PFSK-1 (cell line): ENCODE data around the gene ERN1.

Experiments used
- FOXP2 ChIP-seq: optimal IDR thresholded peaks from 2 replicates; pipeline ENCODE3; 2011; ENCODE audit warnings: borderline replicate concordance, control low read depth, inconsistent platforms; ENCODE audit not compliant: insufficient read depth; ENCODE audit errors: extremely low read length, extremely low read depth
- POLR2AphosphoS5 ChIP-seq: IDR thresholded peaks from 2 replicates; pipeline ENCODE4 v1.6.1; 2012; ENCODE audit warnings: low read depth, mild to moderate bottlenecking, control low read depth, low read length, moderate library complexity
- SIN3A ChIP-seq: IDR thresholded peaks from 2 replicates; pipeline ENCODE4 v1.6.1; 2012; ENCODE audit warnings: mild to moderate bottlenecking, low read length, moderate library complexity, borderline replicate concordance; ENCODE audit not compliant: insufficient read depth
- TAF1 ChIP-seq: IDR thresholded peaks from 2 replicates; pipeline ENCODE4 v1.6.1; 2012; ENCODE audit warnings: low read length, control low read depth, borderline replicate concordance; ENCODE audit not compliant: insufficient read depth
- TF ChIP-seq, protein P1 (sequence below), 2 experiments: IDR thresholded peaks; 2 replicates each; pipeline versions ENCODE4 v1.6.1 to v1.8.0; 2011 to 2012; ENCODE audit warnings: low read depth in 2 of 2, low read length in 2 of 2, control low read depth in 1 of 2, inconsistent platforms in 1 of 2, mild to moderate bottlenecking in 1 of 2, moderate library complexity in 1 of 2; ENCODE audit not compliant: insufficient read depth in 1 of 2

ERN1 gene

DNA sequence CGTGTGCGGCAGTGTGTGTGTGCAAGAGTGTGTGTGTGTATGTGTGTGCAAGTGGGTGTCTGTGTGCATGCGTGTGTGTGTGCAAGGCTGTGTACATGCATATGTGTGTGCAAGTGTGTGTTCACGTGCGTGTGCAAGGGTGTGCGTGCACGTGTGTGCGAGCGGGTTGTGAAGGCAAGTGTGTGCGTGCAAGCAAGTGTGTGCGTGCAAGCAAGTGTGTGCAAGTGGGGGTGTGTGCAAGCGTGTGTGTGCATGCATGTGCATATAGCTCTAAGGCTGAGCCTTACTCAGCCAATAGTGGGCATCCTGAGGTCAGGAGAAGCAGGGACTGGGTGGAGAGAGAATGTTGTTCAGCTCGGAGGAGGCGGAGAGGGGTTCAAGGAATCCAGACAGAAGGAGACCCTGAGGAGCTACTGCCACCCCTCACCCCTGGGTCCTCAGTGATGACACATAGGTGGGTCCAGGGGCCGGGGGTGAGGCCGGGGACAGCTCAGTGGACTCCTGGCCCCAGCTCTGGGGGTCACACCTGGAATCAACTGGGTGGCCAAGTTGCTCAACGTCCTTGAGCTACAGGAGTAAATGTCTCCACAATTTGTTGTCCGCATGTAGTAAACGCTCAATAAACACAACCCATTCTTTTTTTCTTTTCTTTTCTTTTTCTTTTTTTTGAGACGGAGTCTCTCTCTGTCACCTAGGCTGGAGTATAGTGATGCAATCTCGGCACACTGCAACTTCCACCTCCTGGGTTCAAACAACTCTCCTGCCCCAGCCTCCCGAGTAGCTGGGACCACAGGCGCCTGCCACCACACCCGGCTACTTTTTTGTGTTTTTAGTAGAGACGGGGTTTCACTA lies 130.0 kb downstream of the ERN1 start:
- TF ChIP-seq POLR2AphosphoS5 = no peak
- no peak for TF ChIP-seq FOXP2
- TF ChIP-seq TAF1 = no peak

DNA sequence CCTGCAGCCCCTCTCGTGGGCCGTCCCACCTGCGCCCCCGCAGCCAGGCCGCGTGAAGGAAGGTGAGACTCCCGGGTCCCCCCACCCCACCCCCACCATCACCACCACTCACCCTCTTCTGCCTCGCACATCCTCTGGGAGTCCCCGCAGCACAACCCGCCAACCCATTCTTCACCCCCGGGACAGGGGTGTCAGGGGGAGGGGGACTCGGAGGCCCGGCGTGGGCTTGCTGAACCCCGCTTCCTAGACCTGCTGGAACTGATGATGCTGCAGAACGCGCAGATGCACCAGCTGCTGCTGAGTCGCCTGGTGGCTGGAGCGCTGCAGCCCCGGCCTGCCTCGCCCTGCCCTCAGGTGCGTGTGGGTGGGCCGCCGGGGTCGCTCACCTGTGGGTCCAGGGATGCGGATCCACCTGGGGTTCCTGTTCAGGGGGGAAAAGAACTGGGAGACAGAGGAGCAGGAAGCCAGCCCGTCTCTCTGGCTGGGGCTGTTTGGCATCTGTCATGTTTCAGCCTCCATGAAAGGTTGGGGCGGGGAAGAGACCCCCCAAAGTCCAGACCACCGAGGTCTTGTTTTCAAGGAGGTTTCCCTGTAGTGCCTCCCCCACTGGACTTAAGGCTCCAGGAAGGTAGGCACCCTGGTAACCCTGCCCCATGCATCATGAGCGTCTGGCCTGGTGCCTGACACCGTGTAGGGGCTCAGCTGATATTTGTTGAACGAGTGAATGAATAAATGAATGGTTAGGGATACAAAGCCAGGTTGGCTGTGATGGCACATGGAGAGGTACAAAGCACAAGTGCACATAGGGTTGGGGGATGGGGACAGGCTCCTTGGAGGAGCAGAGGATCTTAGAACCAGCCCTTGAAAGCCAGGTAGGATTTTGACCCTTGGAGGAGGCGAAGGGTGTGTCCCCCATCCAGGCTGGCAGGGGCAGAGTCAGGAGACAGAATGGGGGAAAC lies 130.9 kb downstream of the ERN1 start:
- TF ChIP-seq TAF1 (no peak), SIN3A (no peak), FOXP2 (no peak), POLR2AphosphoS5 (no peak)
- TF ChIP-seq, protein P1, sequence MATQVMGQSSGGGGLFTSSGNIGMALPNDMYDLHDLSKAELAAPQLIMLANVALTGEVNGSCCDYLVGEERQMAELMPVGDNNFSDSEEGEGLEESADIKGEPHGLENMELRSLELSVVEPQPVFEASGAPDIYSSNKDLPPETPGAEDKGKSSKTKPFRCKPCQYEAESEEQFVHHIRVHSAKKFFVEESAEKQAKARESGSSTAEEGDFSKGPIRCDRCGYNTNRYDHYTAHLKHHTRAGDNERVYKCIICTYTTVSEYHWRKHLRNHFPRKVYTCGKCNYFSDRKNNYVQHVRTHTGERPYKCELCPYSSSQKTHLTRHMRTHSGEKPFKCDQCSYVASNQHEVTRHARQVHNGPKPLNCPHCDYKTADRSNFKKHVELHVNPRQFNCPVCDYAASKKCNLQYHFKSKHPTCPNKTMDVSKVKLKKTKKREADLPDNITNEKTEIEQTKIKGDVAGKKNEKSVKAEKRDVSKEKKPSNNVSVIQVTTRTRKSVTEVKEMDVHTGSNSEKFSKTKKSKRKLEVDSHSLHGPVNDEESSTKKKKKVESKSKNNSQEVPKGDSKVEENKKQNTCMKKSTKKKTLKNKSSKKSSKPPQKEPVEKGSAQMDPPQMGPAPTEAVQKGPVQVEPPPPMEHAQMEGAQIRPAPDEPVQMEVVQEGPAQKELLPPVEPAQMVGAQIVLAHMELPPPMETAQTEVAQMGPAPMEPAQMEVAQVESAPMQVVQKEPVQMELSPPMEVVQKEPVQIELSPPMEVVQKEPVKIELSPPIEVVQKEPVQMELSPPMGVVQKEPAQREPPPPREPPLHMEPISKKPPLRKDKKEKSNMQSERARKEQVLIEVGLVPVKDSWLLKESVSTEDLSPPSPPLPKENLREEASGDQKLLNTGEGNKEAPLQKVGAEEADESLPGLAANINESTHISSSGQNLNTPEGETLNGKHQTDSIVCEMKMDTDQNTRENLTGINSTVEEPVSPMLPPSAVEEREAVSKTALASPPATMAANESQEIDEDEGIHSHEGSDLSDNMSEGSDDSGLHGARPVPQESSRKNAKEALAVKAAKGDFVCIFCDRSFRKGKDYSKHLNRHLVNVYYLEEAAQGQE (IDR thresholded peaks at IDR 0.05; ENCODE audit: insufficient read depth in 1 of 2, low read depth in 2 of 2, low read length in 2 of 2) = no peak

DNA sequence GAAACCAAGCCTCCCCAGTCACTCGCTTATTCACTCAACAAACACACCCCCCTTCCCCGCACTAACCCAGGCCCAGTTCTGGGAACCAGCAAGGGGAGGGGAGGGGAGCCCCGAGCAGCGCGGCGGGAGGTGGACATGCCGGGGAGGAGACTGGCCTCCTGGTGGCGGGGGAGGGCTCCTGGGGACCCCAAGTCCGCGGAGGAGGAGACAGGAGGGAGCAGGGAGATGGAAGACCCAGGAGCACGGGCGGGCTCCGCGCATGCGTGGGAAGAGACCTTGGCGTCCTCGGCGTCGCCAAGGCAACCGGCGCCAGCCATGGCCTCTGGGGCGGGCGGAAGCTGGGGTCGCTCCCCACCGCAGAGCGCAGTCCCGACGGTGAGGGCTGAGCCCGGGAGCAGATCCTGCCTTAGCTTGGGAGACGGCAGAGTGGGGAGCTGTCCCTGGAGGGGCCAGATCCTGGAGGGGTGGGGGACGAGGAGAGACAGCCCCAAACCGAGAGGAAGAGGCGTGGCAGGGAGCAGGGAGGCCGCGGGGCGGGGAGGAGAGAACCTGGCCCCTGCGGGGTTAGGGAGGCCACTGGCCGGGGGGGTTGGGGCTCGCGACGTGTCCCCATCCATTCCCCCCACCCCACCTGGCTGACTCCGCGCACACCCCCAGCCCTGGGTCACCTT lies 131.8 kb downstream of the ERN1 start, which contains the start of gene PRR29:
TSS of gene PRR29 (plus strand) at position 302 of the 671 bp plus-strand sequence. CDS start at position 316, 14 bp downstream.
- TF ChIP-seq FOXP2 (no peak), SIN3A (no peak), TAF1 (no peak), POLR2AphosphoS5 (no peak)
- TF ChIP-seq, protein P1 (IDR thresholded peaks at IDR 0.05; ENCODE audit: insufficient read depth in 1 of 2, low read depth in 2 of 2, low read length in 2 of 2) = no peak

DNA sequence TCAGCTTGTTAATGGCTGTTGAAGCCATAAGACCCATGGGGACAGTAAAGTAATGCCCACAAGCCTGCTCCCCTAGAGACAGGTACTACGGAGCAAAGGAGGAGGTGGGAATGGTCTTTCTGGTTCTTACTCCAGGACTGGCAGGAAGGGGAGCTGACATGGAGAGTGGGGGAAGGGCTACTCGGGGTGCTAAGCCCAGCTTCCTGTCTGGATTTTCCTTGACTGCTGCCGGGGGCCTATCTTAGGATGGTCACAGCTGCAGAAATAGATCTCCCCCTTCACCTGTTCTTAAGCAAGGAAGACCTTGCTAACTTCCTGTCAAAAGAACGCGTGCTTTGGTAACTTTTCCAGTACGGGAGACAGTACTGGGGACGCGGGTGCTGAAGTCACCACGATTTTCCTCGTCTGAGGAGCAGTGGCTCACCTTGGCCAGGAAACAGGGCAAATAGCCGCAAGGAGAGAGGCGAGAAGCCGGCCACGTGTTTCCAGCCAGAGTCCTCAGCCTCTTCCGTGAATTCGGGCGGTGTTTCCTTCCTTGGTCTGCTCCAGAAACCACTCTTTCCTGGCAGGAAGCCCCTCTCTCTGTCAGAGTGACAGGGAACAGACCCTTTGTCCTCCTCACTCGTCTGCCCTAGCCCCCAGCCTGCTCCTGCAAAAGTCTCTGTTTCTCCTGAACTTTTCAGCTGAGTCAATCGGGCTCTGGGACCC lies 132.4 kb downstream of the ERN1 start:
- TF ChIP-seq SIN3A (no peak), TAF1 (no peak), POLR2AphosphoS5 (no peak), FOXP2 (no peak)
- TF ChIP-seq, protein P1 (IDR thresholded peaks at IDR 0.05; ENCODE audit: insufficient read depth in 1 of 2, low read depth in 2 of 2, low read length in 2 of 2) = no peak
